OCI-LY3 (cell line): ENCODE measurements around the gene PMVK.

ENCODE experiments used
- H2AFZ ChIP-seq: fragments of 200-600, 300-600 bp; shearing (Covaris generic); 2 replicates; pipeline ENCODE4 v1.6.0; 2014; ENCODE audit warnings: antibody characterized with exemption, low read depth, low read length
- H3K27ac ChIP-seq: fragments of 200-600, 300-600 bp; sonication (generic); 2 replicates; pipeline ENCODE4 v1.5.1; 2014; ENCODE audit warnings: mild to moderate bottlenecking, low read length, moderate library complexity, mixed read lengths
- H3K27me3 ChIP-seq: fragments of 200-600, 300-600 bp; sonication (generic); 2 replicates; pipeline ENCODE4 v1.6.1; 2014; ENCODE audit warnings: low read depth, low read length, mixed read lengths
- H3K36me3 ChIP-seq: fragments of 200-600, 300-600 bp; sonication (generic); replicated peaks from 2 replicates; pipeline ENCODE3; 2014; ENCODE audit warnings: low read depth, low read length, mixed read lengths
- H3K4me1 ChIP-seq: fragments of 300-600, 200-600 bp; sonication (generic); 2 replicates; pipeline ENCODE4 v1.6.1; 2014; ENCODE audit warnings: low read length, mixed read lengths
- H3K4me2 ChIP-seq: fragments of 200-600, 300-600 bp; sonication (generic); 2 replicates; pipeline ENCODE4 v1.6.1; 2014; ENCODE audit warnings: low read length, mixed read lengths
- H3K4me3 ChIP-seq: fragments of 300-600, 200-600 bp; sonication (generic); 2 replicates; pipeline ENCODE4 v1.5.1; 2014; ENCODE audit warnings: antibody characterized with exemption, mild to moderate bottlenecking, low read length, moderate library complexity
- H3K79me2 ChIP-seq: fragments of 300-600, 200-600 bp; shearing (Covaris generic); 2 replicates; pipeline ENCODE4 v1.6.1; 2014; ENCODE audit warnings: mild to moderate bottlenecking, low read length, mixed read lengths
- H3K9ac ChIP-seq: fragments of 300-600, 200-600 bp; shearing (Covaris generic); 2 replicates; pipeline ENCODE4 v1.6.0; 2014; ENCODE audit warnings: mild to moderate bottlenecking, low read length, moderate library complexity
- H3K9me3 ChIP-seq: fragments of 200-600, 300-600 bp; shearing (Covaris generic); 2 replicates; pipeline ENCODE4 v1.6.1; 2014; ENCODE audit warnings: low read length, mixed read lengths; ENCODE audit not compliant: insufficient read depth
- H4K20me1 ChIP-seq: fragments of 200-600, 300-600 bp; sonication (generic); 2 replicates; pipeline ENCODE4 v1.6.1; 2016; ENCODE audit warnings: low read length, mixed read lengths; ENCODE audit not compliant: insufficient read depth
- EZH2phosphoT487 ChIP-seq: fragments of 200-600 bp; shearing (Covaris generic); IDR thresholded peaks from 2 replicates; pipeline ENCODE4 v1.6.1; 2018; ENCODE audit warnings: antibody characterized with exemption, mixed run types, low read depth
- TF ChIP-seq, protein P1 (sequence below): fragments of 200-600, 300-600 bp; sonication (generic); IDR thresholded peaks from 2 replicates; pipeline ENCODE4 v1.5.1; 2014; ENCODE audit warnings: antibody characterized with exemption, low read length, low read depth

PMVK gene

GRCh38 chr1:154945962-154946850 is 9.7 kb upstream of the PMVK start:
- Histone ChIP-seq H3K4me3 (no peak overlapping the region), H2AFZ (no peak overlapping the region), H3K36me3 (no peaks in the 10 kb centered on the region), H3K9me3 (no peaks in the 10 kb centered on the region), H3K4me1 (peaks cover 42% of the 10 kb centered on the region), H3K9ac (no peak overlapping the region), H3K4me2 (no peak overlapping the region), H4K20me1 (no peaks in the 10 kb centered on the region), H3K27me3 (no peaks in the 10 kb centered on the region), H3K27ac (no peak overlapping the region), H3K79me2 (no peaks in the 10 kb centered on the region)
- TF ChIP-seq EZH2phosphoT487: no peak
- TF ChIP-seq, protein P1, sequence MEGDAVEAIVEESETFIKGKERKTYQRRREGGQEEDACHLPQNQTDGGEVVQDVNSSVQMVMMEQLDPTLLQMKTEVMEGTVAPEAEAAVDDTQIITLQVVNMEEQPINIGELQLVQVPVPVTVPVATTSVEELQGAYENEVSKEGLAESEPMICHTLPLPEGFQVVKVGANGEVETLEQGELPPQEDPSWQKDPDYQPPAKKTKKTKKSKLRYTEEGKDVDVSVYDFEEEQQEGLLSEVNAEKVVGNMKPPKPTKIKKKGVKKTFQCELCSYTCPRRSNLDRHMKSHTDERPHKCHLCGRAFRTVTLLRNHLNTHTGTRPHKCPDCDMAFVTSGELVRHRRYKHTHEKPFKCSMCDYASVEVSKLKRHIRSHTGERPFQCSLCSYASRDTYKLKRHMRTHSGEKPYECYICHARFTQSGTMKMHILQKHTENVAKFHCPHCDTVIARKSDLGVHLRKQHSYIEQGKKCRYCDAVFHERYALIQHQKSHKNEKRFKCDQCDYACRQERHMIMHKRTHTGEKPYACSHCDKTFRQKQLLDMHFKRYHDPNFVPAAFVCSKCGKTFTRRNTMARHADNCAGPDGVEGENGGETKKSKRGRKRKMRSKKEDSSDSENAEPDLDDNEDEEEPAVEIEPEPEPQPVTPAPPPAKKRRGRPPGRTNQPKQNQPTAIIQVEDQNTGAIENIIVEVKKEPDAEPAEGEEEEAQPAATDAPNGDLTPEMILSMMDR: no peak

DNA sequence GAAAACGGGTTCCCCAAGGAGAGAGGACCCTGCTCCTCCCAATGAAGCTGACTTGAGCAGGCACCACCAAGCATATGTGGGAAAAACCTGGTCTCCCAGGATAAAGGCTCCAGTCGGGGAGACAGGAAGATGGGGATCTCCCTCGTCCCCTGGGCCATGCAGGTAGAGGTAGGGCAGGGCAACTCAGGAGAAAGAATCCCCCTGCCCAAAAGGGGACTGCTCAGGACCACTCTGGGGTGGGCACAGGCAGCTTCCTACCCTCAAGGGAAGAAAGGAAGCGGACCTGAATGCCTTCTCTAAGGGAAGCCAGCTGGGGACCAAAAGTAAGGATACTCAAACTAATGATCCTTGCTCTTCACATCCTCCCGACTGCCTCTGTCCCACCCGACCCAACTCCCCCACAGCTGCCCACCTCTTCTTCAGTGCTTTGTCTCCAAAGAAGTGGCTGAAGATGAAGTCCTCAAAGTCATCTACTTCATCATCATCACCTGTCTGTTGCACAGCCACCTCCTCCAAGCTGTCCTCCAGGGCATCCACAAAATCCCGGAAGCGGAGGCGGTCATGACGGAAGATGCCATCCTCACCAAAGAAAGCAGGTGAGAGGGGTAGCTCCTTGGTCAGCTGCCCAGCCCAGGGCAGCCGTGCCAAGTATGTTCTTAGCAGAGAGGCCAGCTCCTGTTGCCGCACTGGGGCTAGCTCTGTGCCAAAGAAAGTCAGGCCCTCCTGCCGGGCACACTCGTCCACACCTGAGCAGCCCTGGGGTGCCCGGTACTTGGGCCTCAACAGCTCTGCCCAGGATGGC is 8.8 kb upstream of the PMVK start:
- TF ChIP-seq, protein P1: no peak
- no peak for TF ChIP-seq EZH2phosphoT487

DNA sequence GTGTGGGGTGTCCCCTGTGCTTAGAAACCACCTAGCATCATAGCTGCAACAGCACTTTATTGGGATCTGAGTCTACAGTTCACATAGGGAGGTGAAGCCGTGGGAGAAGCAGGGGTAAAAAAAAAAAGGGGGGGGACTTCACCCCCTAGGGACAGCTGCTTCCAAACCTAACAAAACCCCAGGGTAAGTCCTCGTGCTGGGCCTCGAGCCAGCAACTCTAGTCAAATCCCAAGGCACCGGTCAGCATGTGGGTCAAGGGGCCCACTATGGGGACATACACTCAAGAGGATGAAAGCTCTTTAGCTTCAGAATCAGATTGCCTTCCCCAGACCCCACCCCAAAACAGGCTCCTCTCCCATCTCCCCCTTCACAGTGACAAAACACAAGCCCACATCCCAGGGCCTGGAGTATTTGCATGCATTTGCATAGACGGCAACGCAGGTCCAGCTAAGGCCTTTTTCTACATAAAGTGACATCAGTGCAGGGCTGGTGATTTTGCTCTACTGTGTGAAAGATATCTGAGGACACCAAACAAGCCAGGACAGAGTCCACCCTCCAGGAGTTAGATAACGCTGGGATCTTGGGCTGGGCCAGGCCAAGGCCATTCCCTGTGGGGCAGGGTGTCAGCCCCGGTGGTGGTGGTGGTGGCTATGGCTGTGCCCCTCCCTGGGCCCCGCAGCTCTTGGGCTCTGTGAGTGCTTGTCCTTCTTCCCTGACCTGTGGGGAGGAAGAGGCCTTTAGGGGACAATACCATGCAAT is 8.1 kb upstream of the PMVK start:
- H3K27me3 ChIP-seq: no peaks in the 10 kb centered on the region
- no peaks in the 10 kb centered on the region for H3K36me3 ChIP-seq
- peak overlapping the region; percentile 85 for H3K4me2 ChIP-seq
- no peaks in the 10 kb centered on the region for H3K79me2 ChIP-seq
- no peaks in the 10 kb centered on the region for H3K9me3 ChIP-seq
- H4K20me1 ChIP-seq: no peaks in the 10 kb centered on the region
- H3K27ac ChIP-seq: no peak overlapping the region
- no peak overlapping the region for H2AFZ ChIP-seq
- no peak overlapping the region for H3K9ac ChIP-seq
- no peak overlapping the region for H3K4me3 ChIP-seq
- H3K4me1 ChIP-seq: peaks cover 55% of the 10 kb centered on the region
- TF ChIP-seq, protein P1: no peak
- no peak for TF ChIP-seq EZH2phosphoT487

More for the DNA sequence above, 8.8 kb upstream of the PMVK start:
- no peaks in the 10 kb centered on the region for H3K79me2 ChIP-seq
- H3K27ac ChIP-seq: no peak overlapping the region
- no peaks in the 10 kb centered on the region for H3K9me3 ChIP-seq
- H3K4me3 ChIP-seq: no peak overlapping the region
- peaks cover 50% of the 10 kb centered on the region for H3K4me1 ChIP-seq
- no peaks in the 10 kb centered on the region for H3K27me3 ChIP-seq
- H3K36me3 ChIP-seq: no peaks in the 10 kb centered on the region
- H2AFZ ChIP-seq: no peak overlapping the region
- no peaks in the 10 kb centered on the region for H4K20me1 ChIP-seq
- no peak overlapping the region for H3K4me2 ChIP-seq
- H3K9ac ChIP-seq: no peak overlapping the region
